Dedifferentiated amniotic fluid mesenchymal stem cell (primary cell): Measurements from ENCODE around the gene LRRC15.
A peak's percentile ranks its signal among the peaks of the same experiment; 100 is the strongest.

ENCODE experiments used
- DNase-seq: peaks from one replicate; pipeline ENCODE4 v3.0.0-alpha.2; 2016; ENCODE audit errors: extremely low spot score

The LRRC15 gene

GRCh38 chr3:194316918-194317317 is 52.6 kb downstream of the LRRC15 start:
- DNase-seq = no peak

- DNase-seq = no peak
These were observed 53.6 kb downstream of the LRRC15 start for GRCh38 chr3:194315965-194316361.

DNA sequence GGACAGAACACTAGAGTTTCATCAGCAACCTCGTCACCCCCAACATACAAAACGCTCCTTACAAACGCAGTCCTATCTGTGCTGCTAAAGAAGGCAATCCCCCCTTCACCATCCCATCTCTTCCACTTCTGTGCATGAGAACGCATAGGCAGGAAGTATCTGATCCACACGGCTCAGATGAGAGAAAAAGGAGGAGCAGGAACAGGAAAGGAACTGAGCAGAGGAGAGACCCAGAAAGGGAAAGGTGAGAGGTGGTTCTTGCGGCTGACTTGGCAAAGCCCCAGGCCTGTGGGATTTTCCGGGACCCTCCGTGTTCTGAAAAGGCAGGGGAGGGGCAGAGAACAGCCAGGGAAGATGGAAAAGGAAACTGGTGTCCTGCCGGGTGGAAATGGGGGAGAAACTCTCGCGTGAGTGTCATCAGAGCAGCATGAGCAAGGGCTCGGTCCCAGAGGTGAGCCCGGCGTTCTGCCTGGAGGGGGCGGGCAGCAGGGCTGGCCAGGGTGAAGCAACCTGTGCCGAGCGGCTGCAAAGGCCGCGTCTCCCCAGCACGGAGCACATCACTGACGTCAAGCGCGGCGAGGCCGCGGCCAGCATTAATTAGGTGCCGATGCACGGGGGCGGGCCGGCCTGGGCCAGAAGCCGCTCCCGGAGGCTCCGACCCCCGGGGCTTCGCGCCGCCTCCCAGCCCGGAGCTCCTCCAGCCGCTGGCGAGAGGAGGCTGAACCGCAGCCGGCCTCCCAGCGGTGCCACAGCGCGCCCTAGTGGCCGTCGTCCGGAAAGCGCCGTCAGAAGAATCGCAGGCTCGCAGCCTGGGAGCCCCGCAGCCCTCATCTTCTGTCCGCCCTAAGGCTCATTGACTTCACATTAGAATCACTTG is 54.2 kb downstream of the LRRC15 start:
- DNase-seq = peak; percentile 55

DNA sequence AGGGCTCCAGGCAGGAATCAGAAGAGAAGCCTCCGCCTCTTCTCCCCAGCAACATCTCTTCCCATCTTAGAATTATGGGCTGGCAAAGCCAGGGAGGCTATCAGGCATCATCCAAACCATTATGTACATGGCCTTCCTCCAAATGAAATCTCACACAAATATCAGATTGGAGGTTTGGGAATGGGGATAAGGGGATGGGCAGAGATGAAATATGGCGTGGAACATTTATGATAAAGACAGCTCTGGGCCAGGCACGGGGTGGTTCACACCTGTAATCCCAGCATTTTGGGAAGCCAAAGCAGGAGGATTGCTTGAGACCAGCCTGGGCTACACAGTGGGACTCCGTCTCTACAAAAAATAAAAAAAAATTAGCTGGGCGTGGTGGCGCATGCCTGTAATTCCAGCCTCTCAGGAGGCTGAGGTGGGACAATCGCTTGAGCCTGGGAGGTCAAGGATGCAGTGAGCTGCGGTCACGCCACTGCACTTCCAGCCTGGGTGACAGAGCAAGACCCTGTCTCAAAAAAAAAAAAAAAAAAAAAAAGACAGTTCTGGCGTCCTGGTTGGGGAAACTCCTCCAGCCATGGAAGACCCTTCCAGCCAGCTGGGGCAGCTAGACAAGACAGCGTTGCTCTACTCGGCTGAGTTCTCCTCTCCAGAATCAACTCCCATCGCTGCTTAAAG is 55.0 kb downstream of the LRRC15 start:
- no peak for DNase-seq

DNA sequence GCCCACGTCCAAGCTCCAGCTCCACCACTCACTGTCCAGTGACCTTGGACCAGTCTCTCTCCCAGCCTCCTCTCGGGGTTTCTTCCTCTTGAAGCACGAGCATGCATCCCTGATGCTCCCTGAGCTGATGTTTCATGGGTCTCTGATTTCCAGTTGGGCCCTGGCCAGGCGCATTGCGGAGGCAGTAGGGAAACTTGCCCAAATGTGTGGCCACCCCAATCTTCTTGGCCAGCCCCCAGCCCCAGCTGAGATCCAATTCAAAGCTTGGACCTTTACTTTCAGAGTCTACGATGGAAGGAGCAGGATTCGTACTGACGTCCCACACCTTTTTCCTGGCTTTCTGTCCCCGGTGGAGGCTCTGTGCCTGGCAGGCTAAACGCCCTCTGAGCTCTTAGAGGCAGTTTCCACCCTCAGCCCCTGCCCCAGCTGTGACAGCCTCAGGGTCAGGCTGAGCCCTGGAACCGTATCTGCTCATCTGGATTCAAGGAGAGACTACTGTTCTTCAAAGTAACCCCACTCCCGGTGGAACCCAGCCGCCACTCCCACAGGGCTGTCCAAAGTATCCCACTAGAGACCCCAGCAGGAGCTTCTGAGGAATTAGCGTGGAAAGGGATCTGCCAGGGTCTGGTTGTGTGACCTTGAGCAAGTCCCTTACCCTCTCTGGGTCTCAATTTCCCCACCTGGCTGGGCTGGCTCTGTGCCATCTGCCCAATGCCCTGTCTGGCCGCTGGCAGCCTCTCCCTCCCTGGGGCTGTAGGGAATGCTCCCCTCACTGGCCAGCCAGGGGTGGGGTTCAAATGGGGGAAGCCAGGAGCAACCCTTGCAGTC is 55.8 kb downstream of the LRRC15 start:
- no peak for DNase-seq

DNA sequence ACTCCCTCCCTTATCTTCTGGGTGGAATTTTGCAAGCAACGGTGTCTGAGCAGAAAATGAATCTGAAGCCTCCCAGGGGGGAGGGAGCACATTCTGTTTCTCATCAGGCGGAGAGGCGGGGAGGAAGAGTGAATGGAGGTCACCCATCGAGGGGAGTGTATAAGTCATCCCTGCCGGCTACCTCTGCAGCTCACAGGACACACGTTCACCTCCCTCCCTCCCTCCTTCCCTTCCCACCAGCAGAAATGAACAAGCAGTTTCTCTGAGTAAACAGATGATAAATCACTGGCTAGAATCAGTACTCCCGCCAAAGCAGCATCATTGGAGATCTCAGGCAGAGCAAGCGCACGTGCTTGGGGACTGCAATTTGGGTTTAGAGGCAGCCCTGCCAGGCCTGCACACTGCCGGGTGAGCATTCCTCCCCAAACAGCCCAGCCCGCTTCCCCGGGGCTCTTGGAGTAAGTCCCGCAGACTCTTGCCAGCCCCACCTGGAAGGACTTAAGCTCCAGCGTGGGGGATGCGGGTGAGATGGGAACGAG is 56.7 kb downstream of the LRRC15 start:
- no peak for DNase-seq

- no peak for DNase-seq
These were observed 57.3 kb downstream of the LRRC15 start for GRCh38 chr3:194312186-194312742.

GRCh38 chr3:194311000-194311399 is 58.5 kb downstream of the LRRC15 start:
- no peak for DNase-seq

DNA sequence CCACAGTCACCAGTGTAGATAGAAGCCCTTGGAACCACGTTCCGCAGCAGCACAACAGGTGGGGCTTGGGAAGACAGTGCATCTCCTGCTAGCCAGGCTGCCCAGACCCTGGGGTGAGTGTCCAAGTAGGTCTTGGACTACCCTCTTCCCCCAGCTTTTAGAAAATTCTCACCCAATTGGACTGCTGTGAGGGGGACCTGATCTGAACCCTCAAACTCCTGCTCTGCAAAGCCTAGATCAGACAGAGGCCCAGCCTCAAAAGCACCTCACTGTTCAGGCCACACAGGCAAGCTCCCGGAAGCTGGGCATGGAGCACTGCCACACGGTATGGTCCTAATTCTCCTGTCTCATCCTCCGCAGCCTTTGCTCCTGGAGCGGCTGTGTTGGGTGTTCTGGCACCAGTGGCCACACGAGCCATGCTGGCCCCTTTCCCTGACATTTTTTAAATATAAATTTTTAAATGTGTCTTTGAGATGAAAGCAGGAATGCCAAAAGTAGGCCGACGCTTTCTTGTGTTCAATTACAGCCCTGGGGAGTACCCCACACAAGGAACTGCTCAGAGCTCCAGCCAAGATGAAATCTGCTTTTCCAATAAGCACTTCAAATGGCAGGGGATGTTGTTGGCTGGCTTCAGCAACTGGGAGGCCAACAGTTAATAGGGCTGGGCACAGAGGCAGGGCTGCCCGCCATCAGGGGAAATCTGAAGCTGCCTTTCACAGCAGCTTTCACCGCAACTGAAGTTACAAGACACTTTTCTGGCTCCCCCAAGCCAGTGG is 59.3 kb downstream of the LRRC15 start:
- no peak for DNase-seq

DNA sequence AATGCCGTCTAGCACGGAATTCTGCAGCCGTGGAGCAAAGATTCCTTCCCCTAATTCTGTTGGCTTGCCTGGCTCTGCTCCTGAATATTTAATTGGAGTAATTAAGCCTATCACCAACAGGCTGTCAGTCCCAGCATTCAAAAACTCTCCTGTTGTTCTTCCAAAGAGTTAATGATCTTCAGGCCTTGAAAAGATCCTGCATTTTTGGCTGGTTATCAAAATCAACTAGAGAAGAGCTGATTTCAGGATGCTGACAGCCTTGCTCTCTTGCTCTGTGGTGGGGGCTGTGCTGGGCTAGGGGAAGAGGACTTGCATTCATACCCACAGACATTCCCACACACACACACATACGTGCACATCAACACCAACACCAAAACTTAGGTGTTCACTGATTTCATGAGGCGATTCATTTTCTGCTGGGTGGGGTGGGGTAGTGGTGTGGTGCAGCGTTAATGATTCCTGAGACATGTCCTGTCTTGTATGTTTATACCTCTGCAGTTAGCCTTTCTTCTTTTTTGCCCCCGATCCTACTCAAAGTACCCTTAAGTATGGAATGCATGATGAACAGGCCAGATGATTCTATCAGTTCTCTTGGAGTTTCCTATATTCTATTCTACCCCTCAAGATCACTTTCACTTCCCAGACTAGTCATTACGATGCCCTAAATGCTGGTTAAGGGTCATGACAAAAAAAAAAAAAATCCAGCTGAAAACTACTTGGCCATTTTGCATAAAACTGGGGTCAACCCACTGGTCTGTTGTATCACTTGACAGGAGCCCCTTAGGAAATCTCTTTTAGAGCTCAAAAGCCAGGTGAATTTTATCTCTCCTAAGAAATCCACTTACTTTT is 60.7 kb downstream of the LRRC15 start:
- DNase-seq = no peak

- DNase-seq = no peak
These were observed 61.7 kb downstream of the LRRC15 start for GRCh38 chr3:194307849-194308248.

DNA sequence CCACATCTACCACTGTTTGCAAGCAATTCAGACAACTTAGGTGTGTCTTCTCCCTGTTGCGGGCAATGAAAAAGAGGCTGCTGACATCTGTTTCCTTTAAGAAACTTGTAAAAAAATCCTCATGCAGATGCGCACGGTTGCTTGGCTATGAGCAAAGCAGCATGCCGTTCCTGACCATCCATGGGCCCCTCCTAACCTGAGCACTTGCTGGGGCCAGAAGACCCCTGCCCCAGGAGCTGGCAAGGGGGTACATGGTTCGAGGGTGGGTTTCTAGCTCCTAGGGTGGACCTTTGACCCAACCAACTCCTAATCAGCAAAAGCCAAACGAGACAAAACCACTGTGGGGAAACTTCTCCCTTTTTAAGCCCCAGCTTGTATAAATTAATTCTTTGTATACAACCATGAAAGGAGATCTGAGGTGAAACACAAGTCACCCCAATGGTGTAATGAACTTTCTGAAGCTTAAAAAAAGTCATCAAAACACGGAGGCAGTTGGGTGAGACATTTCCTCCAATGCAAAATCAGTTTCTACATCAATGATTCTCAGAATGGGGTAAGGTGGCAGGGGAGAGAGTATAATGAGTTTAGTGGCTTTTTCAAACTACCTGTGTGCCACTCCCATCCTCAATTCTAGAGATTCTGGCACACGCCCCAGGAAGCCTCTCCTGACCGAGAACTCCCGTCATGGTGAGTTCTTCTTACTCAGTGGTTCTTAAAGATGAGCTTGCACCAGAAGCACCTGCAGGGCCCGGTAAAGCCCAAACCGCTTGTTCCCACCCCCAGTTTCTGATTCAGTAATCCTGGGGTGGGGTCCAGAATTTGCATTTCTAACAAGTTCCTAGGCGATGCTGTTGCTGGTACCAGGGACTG is 62.5 kb downstream of the LRRC15 start:
- DNase-seq = no peak

DNA sequence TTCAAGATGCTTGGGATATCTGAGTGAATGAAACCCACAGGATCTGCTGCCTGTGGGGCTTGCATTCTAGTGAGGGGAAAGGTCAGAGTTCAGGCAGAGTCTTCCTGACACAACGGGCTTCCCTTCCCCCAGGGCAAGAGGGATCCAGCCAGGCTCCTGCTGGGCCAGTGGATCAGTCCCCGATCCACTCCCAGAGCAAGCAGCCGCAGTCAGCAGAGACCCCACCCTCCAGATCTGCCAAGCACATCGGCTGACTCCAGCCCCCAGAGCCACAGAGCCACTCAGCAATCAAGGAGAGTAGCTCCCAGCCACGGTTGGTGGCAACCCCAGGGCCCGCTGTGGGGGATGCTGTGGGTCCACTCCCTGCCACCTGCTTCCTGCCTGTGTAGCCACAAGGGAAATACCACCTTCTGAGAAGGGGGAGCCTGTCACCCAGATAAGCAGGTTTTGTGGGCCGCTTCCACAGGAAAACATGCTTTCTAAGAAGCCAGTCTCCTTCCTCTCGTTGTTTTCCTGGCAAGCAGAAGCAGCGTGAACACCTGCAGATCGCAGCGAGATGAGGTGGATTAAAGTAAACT is 63.3 kb downstream of the LRRC15 start:
- DNase-seq = no peak

DNA sequence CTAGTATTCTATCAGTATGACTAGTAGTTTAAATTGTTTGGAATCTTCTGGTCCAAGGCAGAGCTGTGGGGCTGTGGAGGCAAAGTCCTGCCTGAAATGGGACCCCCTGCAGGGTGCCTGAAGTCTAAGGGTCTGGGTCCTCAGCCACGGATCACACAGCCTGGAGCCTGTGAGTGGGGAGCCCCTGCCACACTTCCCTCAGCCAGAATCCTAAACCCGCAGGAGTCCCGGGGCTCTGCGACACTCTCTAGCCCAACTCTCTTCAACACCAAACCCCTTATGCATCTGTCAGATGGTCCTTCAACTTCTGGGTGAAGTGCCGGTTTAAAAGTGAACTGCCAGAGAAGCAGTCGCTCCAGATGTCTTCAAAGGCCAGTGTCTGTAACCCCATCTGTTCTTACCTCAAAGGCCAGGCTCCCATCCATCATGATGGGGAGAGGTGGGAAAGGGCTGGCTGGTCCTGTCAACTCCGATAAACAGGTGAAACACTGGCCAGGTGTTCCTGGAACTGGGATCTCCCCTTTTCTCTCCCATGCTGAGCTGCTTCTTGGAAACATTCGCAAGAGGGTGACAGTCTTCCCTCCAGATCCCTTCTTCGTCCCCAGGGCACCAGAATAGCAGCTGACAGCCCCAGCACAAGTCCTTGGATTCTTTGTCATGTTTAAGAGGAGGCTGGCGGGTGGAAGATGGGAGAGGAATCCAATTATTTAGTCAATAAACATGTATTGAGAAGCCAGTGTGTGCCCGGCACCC is 64.0 kb downstream of the LRRC15 start:
- no peak for DNase-seq
